ENCODE results near the gene CCSER1.
"Not testable (repeated sequence)": the region's sequence is repeated elsewhere in the genome, so short reads cannot be mapped to it uniquely, and the experiment has no call there.

GRCh38 chr4:90911724-90912434 lies 784.7 kb downstream of the CCSER1 start:
- TF ChIP-seq CTCF, POLR2A, POLR2AphosphoS5, EP300 (IDR thresholded peaks at IDR 0.05): not testable (repeated sequence)

Measured in upper lobe of left lung (tissue), 4 donors.